22Rv1 (cell line): ENCODE data around the gene FAM98B.

ENCODE experiments used
- H3K27ac ChIP-seq: fragments of 450-650 bp; 2 replicates; pipeline ENCODE4 v1.5.1; 2017
- ZFX ChIP-seq: fragments of 450-650 bp; IDR thresholded peaks from 2 replicates; pipeline ENCODE4 v1.6.1; 2017; ENCODE audit warnings: antibody characterized with exemption, borderline replicate concordance
- TF ChIP-seq, protein P1 (sequence below): fragments of 450-650 bp; IDR thresholded peaks from 2 replicates; pipeline ENCODE4 v1.5.1; 2017; ENCODE audit warnings: mild to moderate bottlenecking

FAM98B gene

GRCh38 chr15:38534691-38535090 lies 80.8 kb downstream of the FAM98B start:
- H3K27ac ChIP-seq: no peak overlapping the region
- TF ChIP-seq ZFX: no peak
- TF ChIP-seq, protein P1, sequence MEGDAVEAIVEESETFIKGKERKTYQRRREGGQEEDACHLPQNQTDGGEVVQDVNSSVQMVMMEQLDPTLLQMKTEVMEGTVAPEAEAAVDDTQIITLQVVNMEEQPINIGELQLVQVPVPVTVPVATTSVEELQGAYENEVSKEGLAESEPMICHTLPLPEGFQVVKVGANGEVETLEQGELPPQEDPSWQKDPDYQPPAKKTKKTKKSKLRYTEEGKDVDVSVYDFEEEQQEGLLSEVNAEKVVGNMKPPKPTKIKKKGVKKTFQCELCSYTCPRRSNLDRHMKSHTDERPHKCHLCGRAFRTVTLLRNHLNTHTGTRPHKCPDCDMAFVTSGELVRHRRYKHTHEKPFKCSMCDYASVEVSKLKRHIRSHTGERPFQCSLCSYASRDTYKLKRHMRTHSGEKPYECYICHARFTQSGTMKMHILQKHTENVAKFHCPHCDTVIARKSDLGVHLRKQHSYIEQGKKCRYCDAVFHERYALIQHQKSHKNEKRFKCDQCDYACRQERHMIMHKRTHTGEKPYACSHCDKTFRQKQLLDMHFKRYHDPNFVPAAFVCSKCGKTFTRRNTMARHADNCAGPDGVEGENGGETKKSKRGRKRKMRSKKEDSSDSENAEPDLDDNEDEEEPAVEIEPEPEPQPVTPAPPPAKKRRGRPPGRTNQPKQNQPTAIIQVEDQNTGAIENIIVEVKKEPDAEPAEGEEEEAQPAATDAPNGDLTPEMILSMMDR: no peak

- no peak overlapping the region for H3K27ac ChIP-seq
- TF ChIP-seq, protein P1: no peak
- no peak for TF ChIP-seq ZFX
These were observed 81.7 kb downstream of the FAM98B start for GRCh38 chr15:38535491-38536200.

DNA sequence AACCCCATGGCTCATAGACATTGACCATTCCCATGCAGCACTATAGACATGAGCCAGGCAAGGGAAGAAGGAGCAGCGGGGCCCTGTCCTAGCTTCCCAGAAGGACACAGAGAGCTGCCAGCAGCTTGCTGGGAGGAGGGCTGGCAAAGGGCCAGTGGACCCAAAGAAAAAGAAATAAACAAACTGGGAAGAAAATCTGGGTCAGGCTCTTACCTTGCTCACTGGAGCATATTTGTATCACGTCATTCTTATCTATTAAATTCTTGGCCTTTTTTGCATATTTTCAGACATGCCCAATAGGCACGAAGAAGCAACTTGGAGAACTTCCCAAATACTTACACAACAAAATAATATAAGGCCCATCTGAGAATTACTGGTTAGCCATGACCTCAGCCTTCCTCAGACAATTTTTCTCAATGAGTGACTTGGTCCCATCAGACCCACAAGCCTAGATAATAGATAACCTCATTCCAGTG lies 82.3 kb downstream of the FAM98B start:
- H3K27ac ChIP-seq: no peak overlapping the region
- TF ChIP-seq, protein P1: no peak
- no peak for TF ChIP-seq ZFX
